PFSK-1 (cell line): Measurements from ENCODE around the gene KLK11. TPM values are rescaled to one million over a fixed set of nuclear protein-coding genes. Genes with fewer than 3 reads are reported as not detected.

Experiments
- FOXP2 ChIP-seq: optimal IDR thresholded peaks from 2 replicates; pipeline ENCODE3; 2011; ENCODE audit warnings: borderline replicate concordance, control low read depth, inconsistent platforms; ENCODE audit not compliant: insufficient read depth; ENCODE audit errors: extremely low read length, extremely low read depth
- POLR2AphosphoS5 ChIP-seq: IDR thresholded peaks from 2 replicates; pipeline ENCODE4 v1.6.1; 2012; ENCODE audit warnings: low read depth, mild to moderate bottlenecking, control low read depth, low read length, moderate library complexity
- SIN3A ChIP-seq: IDR thresholded peaks from 2 replicates; pipeline ENCODE4 v1.6.1; 2012; ENCODE audit warnings: mild to moderate bottlenecking, low read length, moderate library complexity, borderline replicate concordance; ENCODE audit not compliant: insufficient read depth
- TAF1 ChIP-seq: IDR thresholded peaks from 2 replicates; pipeline ENCODE4 v1.6.1; 2012; ENCODE audit warnings: low read length, control low read depth, borderline replicate concordance; ENCODE audit not compliant: insufficient read depth
- polyA plus RNA-seq: library from polyadenylated mRNA; unstranded; fragments of >200 nt; gene quantifications from one replicate; pipeline ENCODE4 v1.2.1, GENCODE V29; 2012; ENCODE audit warnings: low read depth, missing spikeins; ENCODE audit not compliant: insufficient read length
- TF ChIP-seq, protein P1 (sequence below), 2 experiments: IDR thresholded peaks; 2 replicates each; pipeline versions ENCODE4 v1.6.1 to v1.8.0; 2011 to 2012; ENCODE audit warnings: low read depth in 2 of 2, low read length in 2 of 2, control low read depth in 1 of 2, inconsistent platforms in 1 of 2, mild to moderate bottlenecking in 1 of 2, moderate library complexity in 1 of 2; ENCODE audit not compliant: insufficient read depth in 1 of 2

The KLK11 gene, protein sequence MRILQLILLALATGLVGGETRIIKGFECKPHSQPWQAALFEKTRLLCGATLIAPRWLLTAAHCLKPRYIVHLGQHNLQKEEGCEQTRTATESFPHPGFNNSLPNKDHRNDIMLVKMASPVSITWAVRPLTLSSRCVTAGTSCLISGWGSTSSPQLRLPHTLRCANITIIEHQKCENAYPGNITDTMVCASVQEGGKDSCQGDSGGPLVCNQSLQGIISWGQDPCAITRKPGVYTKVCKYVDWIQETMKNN
- polyA plus RNA-seq = not detected

- no peak for TF ChIP-seq SIN3A
Observed at GRCh38 chr19:51026554-51026831, at the start of gene KLK11. KLK11 (minus strand) TSS chr19:51026616; CDS start chr19:51025631, 985 bp downstream.

DNA sequence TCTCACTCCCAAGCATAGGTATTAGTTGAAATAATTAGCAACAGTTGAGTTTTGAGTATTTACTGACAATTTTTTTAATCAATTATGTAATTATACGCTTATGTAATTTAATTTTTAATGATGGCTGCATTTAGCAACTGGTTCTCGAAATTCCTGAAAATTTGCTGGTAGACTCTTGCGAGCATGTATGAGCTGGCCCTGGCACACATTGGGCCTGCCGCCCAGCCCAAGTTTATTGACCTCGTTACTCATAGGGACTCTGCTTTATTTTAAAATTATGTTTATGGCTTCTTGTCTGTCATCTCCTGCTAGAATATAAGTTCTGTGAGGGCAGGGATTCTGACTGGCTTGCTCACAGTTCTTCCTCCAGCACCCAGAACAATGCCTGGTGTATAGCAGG, 49.6 kb upstream of the KLK11 start:
- TF ChIP-seq SIN3A = no peak
- TF ChIP-seq TAF1 = no peak
- no peak for TF ChIP-seq POLR2AphosphoS5
- no peak for TF ChIP-seq FOXP2

DNA sequence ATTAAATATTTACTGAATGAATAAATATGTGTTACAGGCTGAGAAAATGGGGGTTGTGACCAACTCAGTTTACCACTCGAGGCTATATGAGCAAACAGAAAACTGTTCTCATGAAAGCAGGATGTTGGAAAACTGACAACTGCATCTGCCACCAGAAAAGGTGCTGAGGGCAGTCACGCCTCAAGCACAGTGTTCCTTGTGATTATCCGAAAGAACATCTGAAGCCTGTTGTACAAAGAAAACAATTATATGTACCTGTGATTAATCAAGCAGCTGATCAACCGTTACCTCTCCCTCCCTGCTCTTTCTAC, 44.6 kb upstream of the KLK11 start:
- TF ChIP-seq POLR2AphosphoS5 (no peak), FOXP2 (no peak), TAF1 (no peak)
- TF ChIP-seq, protein P1, sequence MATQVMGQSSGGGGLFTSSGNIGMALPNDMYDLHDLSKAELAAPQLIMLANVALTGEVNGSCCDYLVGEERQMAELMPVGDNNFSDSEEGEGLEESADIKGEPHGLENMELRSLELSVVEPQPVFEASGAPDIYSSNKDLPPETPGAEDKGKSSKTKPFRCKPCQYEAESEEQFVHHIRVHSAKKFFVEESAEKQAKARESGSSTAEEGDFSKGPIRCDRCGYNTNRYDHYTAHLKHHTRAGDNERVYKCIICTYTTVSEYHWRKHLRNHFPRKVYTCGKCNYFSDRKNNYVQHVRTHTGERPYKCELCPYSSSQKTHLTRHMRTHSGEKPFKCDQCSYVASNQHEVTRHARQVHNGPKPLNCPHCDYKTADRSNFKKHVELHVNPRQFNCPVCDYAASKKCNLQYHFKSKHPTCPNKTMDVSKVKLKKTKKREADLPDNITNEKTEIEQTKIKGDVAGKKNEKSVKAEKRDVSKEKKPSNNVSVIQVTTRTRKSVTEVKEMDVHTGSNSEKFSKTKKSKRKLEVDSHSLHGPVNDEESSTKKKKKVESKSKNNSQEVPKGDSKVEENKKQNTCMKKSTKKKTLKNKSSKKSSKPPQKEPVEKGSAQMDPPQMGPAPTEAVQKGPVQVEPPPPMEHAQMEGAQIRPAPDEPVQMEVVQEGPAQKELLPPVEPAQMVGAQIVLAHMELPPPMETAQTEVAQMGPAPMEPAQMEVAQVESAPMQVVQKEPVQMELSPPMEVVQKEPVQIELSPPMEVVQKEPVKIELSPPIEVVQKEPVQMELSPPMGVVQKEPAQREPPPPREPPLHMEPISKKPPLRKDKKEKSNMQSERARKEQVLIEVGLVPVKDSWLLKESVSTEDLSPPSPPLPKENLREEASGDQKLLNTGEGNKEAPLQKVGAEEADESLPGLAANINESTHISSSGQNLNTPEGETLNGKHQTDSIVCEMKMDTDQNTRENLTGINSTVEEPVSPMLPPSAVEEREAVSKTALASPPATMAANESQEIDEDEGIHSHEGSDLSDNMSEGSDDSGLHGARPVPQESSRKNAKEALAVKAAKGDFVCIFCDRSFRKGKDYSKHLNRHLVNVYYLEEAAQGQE (IDR thresholded peaks at IDR 0.05; ENCODE audit: insufficient read depth in 1 of 2, low read depth in 2 of 2, low read length in 2 of 2) = no peak

DNA sequence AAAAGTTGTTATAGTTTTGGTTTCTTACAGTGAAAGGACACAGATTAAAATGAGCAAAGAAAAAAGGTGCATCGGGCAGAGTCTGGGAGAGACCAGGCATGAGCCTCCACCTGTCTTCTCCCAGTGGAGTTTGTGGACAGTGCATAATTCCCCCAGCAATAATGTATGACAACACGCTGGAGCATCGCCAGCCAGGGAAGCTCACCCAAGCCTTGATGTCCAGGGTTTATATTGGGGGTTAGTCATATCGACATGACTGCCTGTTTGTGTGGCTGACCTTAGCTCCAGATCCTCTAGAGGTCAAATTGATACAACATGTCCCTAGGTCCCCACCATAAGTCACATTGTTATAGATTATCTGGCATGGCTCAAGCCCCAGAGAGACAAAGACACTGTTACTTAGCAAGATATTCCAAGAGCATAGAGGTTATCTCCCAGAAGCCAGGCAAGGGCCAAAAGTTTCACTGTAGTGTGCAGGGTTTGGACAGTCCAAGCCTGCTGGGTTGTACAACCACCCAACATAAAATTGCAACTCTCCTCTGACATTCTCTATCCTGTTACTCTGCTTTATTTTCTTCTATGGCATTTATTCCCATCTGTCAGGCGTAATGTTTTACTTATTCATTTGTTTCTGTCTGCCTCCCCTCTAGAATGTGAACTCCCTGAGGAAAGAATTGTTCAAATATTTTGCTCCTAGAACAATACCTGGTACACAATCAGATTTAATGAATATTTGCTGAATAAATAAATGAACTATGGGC, 44.1 kb upstream of the KLK11 start:
- TF ChIP-seq, protein P1 (IDR thresholded peaks at IDR 0.05; ENCODE audit: insufficient read depth in 1 of 2, low read depth in 2 of 2, low read length in 2 of 2) = no peak

- no peak for TF ChIP-seq SIN3A
- no peak for TF ChIP-seq POLR2AphosphoS5
- TF ChIP-seq, protein P1 (IDR thresholded peaks at IDR 0.05; ENCODE audit: insufficient read depth in 1 of 2, low read depth in 2 of 2, low read length in 2 of 2) = no peak
- no peak for TF ChIP-seq TAF1
- TF ChIP-seq FOXP2 = no peak
Observed at GRCh38 chr19:51066393-51067186, 40.2 kb upstream of the KLK11 start.

GRCh38 chr19:51065221-51065960, 39.0 kb upstream of the KLK11 start:
- TF ChIP-seq TAF1 (no peak), SIN3A (no peak), POLR2AphosphoS5 (no peak), FOXP2 (no peak)
- TF ChIP-seq, protein P1 (IDR thresholded peaks at IDR 0.05; ENCODE audit: insufficient read depth in 1 of 2, low read depth in 2 of 2, low read length in 2 of 2) = no peak
